ENCODE results near the gene COL20A1.
"Not testable (repeated sequence)": the region's sequence is repeated elsewhere in the genome, so short reads cannot be mapped to it uniquely, and the experiment has no call there.

The COL20A1 gene

DNA sequence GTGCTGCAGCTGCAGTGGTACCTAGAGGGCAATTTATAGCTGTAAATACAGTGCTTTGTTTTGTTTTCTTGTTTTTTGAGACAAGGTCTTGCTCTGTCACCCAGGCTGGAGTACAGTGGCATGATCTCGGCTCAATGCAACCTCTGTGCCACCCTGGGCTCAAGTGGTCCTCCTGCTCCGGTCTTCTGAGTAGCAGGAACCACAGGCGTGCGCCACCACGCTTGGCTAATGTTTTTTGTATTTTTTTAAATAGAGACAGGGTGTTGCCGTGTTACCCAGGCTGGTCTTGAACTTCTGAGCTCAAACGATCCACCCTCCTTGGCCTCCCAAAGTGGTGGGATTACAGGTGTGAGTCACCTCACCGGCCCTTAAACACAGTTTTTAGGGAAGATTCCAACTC, 41.4 kb downstream of the COL20A1 start:
- DNase-seq (ENCODE audit: low read depth), result no peak

DNA sequence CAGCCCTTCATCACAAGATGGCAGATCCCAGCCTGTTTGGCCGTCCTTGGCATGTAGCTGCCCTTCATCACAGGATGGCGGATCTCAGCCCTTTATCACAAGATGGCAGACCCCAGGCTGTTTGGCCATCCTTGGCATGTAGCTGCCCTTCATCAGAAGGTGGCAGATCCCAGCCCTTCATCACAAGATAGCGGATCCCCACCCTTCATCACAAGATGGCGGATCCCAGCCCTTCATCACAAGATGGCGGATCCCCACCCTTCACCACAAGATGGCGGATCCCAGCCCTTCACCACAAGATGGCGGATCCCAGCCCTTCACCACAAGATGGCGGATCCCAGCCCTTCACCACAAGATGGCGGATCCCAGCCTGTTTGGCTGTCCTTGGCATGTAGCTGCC, 42.1 kb downstream of the COL20A1 start:
- not testable (repeated sequence) for DNase-seq (ENCODE audit: low read depth)

DNA sequence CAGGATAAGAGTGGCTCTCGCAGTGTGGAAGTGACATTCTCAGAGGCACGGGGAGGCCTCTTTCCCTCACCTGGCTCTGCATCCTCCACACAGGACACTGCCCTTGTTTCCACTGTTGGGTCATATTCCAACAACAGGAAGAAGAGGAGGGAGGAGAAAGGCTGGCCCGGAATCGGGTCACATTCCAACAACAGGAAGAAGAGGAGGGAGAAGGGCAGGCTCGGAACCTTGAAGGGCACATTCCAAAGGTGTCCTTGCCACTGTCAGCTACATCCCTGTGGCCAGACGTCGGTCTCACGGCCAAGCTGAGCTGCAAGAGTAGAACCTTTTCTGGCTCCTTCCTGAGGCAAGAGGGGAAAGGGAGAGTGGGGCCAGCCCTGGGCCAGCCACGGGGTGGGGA, 42.7 kb downstream of the COL20A1 start:
- DNase-seq (ENCODE audit: low read depth), result no peak

DNA sequence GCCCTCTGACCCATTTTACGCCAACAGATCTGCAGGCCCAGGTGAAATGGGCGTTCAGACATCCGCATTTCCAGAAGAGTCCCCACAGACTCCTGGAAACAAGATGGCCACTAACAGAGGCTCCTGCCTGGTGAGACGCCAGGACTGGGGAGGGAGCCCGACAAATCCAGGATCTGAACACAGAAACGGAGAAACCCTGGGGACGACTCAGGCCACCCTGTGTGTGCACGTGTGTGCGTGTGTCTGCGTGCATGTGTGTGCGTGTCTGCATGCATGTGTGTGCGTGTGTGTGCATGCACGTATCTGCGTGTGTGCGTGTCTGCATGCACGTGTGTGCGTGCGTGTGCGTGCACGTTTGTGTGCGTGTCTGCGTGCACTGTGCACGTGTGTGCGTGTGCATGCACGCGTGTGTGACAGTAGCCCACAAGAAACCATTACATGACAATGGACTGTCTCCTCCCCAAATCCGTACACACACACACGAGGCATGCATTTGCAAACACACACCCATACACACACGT, 43.3 kb downstream of the COL20A1 start:
- no peak for DNase-seq (ENCODE audit: low read depth)

DNA sequence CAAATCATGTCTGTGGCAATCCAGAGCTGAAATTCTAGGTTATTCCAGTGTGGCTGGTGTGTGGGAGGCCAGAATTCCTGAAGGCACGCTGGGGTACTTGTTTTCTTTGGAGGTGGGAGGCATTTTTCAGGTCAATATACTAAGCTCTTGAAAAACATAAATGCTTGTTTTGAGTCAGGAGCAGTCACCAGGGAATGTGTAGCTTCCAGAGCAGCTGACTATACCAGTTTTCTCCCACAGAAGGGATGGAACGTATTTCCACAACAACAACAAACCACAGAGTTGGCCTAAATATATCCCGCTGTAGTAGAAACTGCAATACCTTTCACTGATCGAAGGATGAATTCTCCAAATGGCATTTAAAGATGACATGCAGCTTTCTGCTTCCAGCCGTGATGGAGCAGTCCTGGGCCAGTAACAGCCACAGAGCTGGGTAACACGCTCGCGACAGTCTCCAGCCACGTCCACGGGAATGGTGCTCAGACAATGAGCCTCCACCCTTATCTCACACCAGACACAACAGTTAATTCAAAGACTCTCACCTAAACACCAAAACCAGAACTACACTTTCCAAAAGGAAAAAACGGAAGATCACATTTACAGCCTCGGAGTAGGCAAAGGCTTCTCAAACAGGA, 44.9 kb downstream of the COL20A1 start:
- DNase-seq (ENCODE audit: low read depth), result no peak

DNA sequence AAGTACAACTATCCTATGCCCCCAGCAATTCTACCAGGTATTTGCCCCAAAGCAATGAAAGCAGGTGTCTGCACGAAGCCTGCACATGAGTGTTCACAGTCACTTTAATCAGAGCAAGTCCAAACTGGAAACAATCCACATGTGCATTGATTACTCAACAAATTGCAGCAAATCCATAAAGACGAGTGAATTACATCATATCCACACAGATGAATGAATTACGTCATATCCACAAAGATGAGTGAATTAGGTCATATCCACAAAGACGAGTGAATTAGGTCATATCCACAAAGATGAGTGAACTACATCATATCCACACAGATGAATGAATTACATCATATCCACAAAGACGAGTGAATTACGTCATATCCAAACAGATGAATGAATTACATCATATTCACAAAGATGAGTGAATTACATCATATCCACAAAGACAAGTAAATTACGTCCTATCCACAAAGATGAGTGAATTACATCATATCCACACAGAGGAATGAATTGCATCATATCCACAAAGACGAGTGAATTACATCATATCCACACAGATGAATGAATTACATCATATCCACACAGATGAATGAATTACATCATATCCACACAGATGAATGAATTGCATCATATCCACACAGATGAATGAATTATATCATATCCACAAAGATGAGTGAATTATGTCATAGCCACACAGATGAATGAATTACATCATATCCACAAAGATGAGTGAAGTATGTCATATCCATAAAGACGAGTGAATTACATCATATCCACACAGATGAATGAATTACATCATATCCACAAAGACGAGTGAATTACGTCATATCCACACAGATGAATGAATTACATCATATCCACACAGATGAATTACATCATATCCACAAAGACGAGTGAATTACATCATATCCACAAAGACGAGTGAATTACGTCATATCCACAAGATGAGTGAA, 46.4 kb downstream of the COL20A1 start:
- not testable (repeated sequence) for DNase-seq (ENCODE audit: low read depth)

DNA sequence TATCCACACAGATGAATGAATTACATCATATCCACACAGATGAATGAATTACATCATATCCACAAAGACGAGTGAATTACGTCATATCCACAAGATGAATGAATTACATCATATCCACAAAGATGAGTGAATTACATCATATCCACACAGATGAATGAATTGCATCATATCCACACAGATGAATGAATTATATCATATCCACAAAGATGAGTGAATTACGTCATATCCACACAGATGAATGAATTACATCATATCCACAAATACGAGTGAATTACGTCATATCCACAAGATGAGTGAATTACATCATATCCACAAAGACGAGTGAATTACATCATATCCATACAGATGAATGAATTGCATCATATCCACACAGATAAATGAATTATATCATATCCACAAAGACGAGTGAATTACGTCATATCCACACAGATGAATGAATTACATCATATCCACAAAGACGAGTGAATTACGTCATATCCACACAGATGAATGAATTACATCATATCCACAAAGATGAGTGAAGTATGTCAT, 47.2 kb downstream of the COL20A1 start:
- not testable (repeated sequence) for DNase-seq (ENCODE audit: low read depth)

DNA sequence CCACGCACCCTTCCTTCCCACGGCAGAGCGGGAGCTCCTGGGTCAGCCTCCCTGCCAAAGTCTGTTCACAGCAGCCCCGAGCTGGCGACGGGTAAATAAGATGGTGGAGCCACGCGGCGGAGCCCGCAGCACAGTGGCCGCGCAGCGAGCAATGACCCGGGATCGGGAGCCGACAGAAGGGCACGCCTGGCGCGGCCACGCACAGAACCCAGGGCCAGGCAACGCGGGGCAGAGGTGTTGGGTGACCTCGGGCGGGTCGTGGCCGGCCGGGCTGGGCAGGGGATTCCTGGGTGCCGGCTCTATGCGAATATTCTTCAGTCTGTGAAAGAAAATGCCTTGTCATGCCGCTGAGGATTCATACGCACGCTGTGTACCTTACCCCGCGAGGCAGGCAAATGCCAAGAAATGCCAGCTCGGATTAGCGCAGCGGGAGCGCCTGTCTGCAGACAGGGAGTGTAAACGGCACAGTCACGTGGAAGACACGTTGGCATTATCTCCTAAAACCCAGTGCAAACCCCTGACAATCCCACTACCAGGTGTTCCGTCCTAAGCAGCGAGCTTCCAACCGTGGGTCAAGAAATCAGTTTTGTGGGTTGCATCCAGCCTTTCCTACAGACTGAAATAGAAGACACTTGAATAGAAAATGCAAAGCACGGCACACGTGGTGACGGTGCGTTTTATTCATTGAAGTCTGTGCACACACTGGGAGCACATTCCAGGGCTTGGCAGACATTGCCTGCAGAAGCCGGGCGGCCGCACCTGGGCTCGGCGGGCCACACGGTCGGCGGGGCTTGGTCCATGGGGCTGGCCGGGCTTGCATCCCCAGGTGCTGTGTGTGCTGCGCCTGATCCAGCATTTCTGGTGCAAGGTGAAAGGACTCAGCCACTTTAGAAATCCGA, 49.8 kb downstream of the COL20A1 start:
- no peak for DNase-seq (ENCODE audit: low read depth)

DNA sequence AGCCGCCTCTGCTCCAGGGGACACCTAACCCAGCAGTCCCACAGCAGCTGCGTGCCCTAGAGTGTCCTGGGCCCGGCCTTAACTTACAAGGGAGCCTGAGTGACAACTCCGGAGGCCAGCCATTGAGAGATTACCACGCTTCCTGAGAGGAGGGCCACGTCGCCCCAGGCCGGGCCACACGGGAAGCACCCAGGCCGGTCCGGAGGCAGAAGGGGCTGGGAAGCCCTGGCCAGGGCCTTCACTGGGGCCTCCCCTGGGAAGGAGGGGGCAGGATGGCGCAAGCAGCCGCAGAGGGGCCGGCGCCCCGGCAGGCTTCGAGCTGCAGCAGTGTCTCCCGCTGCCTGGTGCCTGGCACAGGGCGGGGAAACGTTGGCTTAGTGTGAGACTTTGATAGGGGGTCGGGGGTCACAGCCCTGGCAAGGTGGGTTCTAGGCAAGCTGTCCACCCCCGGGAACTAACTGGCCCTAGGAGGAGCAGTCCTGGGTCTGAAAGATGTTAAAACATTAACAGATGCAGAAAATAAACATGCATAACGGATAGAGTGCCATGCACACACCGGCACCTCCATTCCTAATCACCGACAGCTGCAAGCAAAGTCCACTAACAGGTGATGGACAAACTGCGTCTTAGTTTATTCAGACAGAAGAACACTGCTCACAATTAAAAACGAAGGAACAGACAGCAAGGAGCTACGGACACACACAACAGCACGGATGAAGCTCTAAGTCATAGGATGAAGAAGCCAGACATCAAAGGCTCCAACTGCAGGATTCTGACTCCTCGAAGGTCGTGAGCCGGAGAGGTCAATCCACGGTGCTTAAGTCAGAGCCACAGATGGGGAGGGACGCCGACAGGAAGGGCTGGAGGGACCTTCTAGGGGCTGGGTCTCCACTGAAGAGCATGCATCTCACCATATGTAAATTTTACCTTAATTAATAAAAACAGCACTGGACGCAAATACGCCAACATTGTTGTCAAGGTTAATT, 50.8 kb downstream of the COL20A1 start:
- no peak for DNase-seq (ENCODE audit: low read depth)

DNA sequence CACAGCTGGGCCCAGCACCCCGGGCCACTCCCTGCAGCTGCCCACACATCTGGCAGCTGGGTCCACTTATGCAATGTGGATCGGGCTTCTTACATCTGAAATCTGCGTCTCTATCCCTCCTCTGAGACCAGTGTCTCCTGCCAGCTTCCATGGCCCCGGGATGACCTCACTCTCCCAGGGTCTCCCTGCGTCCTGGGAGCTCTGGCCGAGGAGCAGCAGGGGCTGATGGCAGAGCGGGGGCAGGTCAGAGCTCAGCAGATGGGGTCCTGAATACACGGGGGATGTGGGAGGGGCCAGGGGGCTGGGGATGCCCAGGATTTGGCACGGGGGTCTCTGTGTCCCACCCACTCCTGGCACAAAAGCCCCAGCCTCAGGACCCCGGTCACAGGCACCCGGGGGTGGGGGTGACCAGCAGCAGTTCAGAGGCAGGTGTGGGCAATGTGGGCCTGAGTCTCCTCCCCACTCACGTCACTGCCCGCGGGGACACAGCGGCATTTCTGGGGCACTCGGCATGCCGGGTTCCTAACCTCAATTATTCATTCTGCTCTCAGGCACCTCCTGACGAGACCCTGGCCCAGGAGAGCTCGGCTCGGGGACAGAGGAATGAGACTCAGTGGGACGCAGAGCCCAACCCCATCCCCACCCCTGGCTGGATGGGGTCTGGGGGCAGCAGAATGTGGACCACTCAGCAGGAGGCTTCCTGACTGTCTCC, 51.8 kb downstream of the COL20A1 start:
- DNase-seq (ENCODE audit: low read depth), result no peak

DNA sequence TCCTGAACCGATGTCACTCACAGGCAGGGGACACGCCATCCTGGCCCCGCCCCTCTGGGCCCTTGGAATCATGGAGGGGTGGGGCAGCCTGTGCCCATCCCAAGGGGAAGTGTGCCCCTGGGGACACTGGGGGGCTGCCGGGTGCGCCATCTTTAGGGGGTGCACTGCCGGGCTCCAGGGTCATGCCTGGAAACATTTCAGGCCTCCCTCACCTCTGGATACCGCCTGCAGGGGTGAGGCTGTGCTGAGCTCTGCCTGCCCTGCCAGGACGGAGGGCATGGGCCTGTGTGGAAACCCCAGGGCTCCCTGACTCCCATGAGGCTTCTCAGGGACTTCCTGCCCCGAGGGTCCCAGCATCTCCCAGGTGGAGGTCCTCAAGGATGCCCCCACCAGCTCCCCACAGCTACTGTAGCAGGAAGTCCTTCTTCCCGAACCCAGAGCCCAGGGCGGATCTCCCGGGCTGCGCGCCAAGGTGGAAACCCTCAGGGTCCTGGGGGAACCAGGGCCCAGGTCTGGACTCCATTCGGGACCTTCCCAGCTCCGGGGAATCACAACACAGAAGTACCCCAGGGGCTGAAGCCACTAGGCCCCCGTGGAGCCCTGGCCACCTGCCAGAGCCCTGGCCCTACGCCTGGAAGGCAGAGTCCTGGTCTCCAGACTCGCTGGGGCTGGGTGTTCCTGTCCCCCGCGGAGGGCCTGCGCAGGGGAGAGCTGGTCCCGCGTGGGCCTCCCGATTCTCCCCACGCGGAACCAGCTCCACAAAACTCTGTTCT, 52.5 kb downstream of the COL20A1 start:
- DNase-seq (ENCODE audit: low read depth), result no peak

DNA sequence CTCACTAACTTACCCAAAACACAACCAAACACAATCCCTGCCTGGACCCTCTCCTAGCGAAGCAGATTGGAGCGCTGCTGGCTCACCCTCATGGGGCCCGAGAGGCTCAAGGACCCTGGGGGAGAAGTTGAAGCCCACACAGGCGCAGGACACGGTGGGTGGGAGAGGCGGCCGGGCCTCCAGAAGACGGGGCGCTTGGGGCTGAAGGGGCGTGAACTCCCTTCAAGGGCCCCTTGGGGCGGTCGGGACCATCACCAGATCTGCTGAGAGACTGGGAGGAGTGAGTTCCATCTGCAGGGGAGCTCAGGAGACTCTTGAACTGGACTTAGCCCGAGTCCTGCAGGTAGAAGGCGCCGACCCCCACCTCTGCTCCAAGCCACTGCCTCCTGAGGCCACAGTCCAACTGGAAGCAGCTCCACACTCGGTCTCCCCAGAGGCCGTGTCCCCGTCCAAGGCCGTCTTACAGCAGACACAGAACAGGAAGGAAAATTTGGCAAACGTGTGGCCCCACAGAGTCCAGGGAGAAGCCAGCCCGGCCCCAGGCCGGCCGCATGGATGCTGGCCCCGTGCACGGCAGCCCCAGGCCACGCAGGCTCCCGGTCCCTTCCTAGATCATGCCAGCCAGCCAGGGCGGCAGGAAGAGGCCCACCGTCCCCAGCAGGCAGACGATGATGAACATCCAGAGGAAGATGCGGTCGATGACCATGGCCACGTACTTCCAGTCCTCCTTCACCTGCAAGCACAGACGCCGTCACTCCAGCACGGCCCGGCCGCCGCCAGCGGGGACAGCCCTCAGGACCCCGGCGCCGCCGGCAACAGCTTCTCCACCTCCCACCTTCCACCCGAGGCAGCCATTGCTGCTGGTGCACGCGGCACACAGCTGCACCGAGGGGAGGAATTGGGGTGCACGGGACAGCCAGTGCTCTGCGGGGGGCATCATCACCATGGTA, 53.4 kb downstream of the COL20A1 start:
- no peak for DNase-seq (ENCODE audit: low read depth)

DNA sequence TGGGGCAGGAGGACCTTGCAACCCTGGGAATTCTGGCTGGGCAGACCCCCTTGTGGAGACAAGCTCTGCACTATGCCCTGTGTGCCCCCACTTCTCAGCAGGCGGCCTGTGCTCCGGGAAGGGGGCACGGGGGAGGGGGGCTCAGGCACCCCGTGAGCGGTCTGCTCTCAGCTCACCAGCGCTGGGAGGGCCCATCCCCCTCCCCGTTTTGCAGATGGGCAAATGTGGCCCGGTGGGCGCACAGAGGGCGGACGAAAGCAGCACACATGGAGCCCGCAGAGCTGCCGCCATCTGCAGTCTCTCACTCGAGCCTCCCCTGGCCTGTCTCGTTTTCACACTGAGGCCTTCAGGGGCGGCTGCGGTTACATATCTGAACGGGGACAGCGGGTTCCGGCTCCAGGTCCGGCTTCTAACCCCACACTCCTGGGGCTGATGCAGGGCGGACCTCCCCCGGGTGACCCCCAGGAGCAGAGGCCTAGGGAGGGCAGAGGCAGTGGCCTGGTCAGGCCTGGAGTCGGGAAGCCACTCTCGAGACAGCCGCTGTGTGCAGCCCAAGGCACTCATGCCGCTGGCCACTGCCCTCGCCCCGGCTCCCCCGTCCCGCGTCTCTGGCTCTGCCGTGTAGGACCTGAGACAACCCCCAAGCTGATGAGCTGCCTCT, 54.2 kb downstream of the COL20A1 start:
- DNase-seq (ENCODE audit: low read depth), result no peak

DNA sequence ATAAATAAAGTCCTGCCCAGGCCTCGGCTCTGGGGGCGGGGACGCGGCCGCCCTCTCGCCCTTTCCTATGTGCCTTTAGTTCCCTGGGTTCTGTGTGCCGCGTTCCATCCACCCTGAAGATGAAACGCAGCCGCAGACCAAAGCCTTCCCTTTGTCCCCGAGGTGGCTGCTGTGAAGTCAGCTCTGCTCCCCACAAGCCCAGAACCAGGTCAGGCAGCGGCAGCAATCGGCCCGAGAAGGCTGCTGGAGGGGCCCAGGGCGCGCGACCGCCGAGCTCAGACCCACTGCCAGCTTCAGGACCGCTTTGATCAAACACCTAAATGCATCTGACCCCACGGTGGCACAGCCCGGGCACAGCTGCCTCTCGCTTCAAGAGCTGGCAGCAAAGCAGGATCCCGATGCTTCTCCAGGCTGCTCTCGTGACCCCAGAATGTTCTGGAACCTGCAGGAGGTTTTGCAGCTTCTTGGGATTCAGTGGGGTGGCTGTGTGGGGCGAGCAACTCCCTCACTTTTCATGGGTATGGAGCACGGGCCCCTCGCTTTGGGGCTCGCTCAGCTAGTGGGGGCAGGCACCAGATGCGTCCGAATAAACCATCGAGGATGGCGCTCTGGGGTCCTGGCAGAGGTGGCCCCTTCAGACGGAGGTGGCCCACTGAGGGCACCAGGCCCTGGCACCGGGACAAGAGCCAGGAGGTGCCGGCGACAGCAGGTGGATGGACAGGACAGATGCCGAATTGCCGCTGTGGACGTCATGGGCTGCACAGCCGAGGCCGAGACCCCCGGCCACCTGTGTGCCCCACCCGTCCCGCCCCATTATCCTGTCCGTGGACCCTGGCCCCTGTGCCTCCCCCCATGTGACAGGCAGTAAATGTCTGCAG, 55.2 kb downstream of the COL20A1 start:
- DNase-seq (ENCODE audit: low read depth), result no peak

DNA sequence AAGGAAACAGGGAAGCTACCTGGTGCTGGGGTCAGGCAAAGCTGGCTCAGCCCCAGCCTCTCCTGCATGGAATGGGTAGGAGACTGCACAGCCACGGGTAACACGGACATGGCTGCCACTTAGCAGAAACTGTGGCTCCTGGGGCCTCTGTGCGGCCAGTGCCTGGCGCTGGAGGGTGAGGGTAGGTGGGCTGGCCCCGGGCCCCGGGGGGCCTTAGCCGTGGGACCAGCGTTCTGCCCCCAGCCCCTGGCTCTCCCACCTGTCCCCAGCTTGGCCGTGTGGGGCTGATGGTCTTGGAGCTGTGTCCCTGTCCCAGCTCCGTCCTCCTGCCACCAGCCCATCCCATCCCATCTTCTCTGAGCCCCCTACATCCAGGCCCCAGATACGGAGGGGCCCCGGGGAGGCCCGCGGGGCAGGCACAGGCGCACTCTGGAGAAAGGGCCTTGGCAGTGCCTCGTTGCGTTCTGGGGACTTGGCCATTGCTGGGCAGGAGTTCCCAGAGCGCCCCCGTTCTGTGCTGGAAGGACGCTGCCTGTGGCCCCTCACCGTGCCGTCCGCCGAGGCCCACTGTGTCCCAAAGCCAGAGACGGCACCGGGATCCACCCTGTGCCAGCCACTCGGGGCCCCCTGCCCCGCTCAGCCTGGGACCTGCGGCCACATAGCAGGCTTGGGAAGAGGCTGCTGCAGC, 56.0 kb downstream of the COL20A1 start:
- no peak for DNase-seq (ENCODE audit: low read depth)

DNA sequence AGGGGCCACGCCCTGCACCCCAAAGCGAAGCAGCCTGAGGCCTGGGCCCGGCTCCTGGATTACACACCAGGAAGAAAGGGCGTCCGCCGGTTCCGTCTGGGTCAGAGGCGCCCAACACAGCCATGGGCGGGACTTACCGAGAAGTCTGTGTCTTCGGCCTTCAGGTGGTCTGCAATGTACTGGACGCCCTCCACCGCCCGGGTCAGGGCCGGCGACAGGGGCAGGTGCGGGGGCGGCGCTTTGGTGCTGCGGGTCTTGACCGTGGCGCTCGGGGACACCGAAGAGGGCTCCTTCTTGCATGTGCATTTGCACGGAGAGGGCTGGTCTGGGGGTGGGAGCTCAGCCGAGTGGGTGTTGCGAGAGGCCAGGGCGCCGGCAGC, 56.5 kb downstream of the COL20A1 start:
- DNase-seq (ENCODE audit: low read depth), result no peak
